Tibial nerve (tissue), 4 donors: ENCODE measurements around the gene DMXL2.

Experiments used
- CTCF ChIP-seq, 5 experiments: fragments of 200-600 bp in 3 of 5; fragments of 450-650 bp in 2 of 5; sonication (generic) in 3 of 5; IDR thresholded peaks; one replicate each; pipeline ENCODE4 v1.5.1; 2016 to 2019; ENCODE audit warnings: antibody characterized with exemption in 5 of 5, mild to moderate bottlenecking in 3 of 5, moderate library complexity in 2 of 5
- EP300 ChIP-seq, 2 donors: sonication (generic); formaldehyde crosslinking; IDR thresholded peaks; one replicate each; pipeline ENCODE4 v1.6.1; 2017; ENCODE audit warnings: antibody characterized with exemption in 2 of 2, mild to moderate bottlenecking in 1 of 2
- POLR2A ChIP-seq, 2 donors: fragments of 450-650 bp; IDR thresholded peaks; one replicate each; pipeline ENCODE4 v1.6.1; 2017; ENCODE audit warnings: antibody characterized with exemption in 2 of 2, mild to moderate bottlenecking in 2 of 2, moderate library complexity in 2 of 2

- no peak for TF ChIP-seq CTCF (IDR thresholded peaks at IDR 0.05)
- no peak for TF ChIP-seq POLR2A (IDR thresholded peaks at IDR 0.05)
- no peak for TF ChIP-seq EP300 (IDR thresholded peaks at IDR 0.05)
Observed at GRCh38 chr15:51661072-51661471, 38.5 kb upstream of the DMXL2 start.
